Sciatic nerve (tissue), 2 donors: ENCODE data around the gene OR2A42. TPM values are rescaled to one million over a fixed set of nuclear protein-coding genes. Genes with fewer than 3 reads are reported as not detected.
"Not testable (repeated sequence)": the region's sequence is repeated elsewhere in the genome, so short reads cannot be mapped to it uniquely, and the experiment has no call there.

Experiments
- ATAC-seq: fragments of 200-7000 bp; cut with Tn5 transposase; one replicate; pipeline ENCODE4 v1.9.1; 2020; ENCODE audit warnings: mild to moderate bottlenecking, moderate library complexity
- DNase-seq: peaks from one replicate; pipeline ENCODE4 v3.0.0-alpha.2; 2020; ENCODE audit warnings: low spot score
- intact Hi-C: fragments of 100-400 bp; cut with DNase I; formaldehyde crosslinking; loops from one replicate; pipeline ENCODE4 v1.14.2; 2022
- total RNA-seq: library from RNA; stranded (reverse); fragmentation: NEBNext Ultra II Directional; extraction: Animal tissue kit (Norgen Biotek cat#: 25700); gene quantifications from one replicate; pipeline ENCODE4 v1.2.1, GENCODE V29; 2021
- donor health status: DM: no; HTN: no; CAD: no.
- donor health status: DM: no; HTN: no; CAD: no.

The OR2A42 gene
- 0.27 TPM for total RNA-seq

- intact Hi-C loops, DNase-seq, ATAC-seq: not testable (repeated sequence)
Observed at GRCh38 chr7:144239365-144239764, at the start of gene OR2A42. Gene OR2A42 (minus strand): TSS chr7:144239605. CDS start chr7:144232843, 6,762 bp downstream.

GRCh38 chr7:144287171-144287784, 47.9 kb upstream of the OR2A42 start:
- intact Hi-C loops, DNase-seq, ATAC-seq: not testable (repeated sequence)

GRCh38 chr7:144283716-144284115, 44.3 kb upstream of the OR2A42 start:
- DNase-seq, intact Hi-C loops: not testable (repeated sequence)
- peak; percentile 8 for ATAC-seq

DNA sequence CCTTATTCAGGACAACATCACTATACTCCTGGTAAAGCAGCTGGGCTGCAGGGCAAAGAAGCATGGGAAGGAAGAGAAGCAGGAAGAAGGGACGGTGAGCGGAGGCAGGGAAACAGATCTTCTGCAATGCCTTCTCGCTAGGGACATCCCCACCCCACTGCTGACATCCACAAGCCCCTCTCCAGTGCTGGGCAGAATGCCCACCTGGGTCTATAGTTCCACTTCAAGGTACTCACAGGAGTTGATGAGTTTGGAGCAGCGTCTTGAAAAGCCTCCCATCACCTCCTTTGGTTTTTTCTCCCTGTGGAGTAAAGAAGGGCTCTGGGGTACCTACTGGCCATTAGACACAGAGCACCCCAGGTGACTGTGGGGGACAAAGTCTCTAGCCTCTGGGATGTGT, 43.1 kb upstream of the OR2A42 start:
- DNase-seq, ATAC-seq, intact Hi-C loops: not testable (repeated sequence)

DNA sequence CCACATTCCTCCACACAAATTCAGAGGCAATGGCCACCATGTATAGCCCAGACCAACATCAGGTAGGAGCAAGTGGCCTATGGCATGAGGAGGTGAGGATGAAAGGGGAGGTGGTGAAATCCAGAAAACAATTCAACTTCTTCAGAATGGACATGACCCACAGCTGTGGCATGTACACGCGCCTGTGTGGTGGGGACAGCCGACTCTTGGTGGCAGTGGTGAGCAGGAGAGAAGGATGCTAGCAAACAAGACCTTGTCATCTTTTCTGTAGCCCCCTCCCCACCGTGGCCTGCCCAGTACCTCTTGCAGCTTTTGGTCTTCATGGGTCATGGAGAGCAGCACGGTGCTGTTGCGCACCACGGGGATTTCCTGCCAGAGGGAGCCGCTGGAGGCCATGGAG, 42.6 kb upstream of the OR2A42 start:
- intact Hi-C loops, DNase-seq, ATAC-seq: not testable (repeated sequence)

DNA sequence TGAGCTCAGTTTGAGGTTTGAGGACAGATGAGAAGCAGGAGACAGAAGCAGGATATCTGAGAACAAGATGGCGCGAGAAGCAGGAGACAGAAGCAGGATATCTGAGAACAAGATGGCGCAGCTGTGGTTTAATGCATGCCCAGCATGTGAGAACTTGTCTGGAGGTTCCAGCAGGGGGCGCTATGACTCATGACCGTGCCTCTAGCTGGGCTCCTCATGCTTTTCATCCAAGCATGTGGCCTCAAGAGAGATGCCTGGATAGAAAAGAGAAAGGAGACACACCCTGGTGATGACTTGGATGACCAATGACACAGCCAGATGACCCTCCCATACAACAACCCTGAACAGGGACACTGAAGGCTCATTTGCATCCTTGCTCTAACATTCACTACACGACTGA, 40.6 kb upstream of the OR2A42 start:
- ATAC-seq, DNase-seq, intact Hi-C loops: not testable (repeated sequence)

DNA sequence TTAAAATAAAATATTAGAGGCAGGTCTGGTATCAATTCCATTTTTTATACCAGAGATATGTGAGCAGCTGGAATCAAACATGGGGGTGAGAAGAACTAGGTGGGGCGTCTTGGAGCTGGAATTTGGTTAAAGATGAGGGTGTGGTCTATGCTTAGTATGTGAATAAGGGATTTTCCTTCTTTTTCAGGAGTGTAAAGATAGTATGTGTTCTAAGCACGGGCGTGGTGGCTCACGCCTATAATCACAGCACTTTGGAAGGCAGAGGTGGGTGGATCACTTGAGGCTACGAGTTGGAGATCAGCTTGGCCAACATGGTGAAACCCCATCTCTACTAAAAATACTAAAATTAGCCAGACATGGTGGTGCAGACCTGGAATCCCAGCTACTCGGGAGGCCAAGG, 35.9 kb upstream of the OR2A42 start:
- DNase-seq, intact Hi-C loops, ATAC-seq: not testable (repeated sequence)

DNA sequence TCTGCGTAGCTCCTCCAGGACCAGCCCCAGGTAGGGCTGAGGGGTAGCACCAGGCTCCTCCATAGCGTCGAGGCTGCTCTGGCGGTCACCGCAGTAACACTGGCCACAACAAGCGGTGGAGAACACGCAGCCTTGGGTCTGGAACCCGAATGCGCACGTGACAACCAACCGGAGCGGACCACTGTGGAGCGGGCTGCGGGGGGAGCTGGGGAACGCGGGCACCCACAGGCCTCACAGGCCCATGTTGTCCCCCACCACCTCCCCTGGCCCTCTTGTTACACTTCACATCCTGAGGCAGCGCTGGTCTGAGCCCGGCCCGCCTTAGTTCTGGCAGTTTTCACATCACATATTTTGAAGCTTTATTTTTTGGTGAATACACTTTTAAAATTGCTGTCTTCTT, 29.8 kb upstream of the OR2A42 start, which contains the start of gene CTAGE8:
CTAGE8 (minus strand) TSS at position 101 of the 400 bp plus-strand sequence; CDS start at position 63, 38 bp downstream.
- ATAC-seq, intact Hi-C loops, DNase-seq: not testable (repeated sequence)

- ATAC-seq, DNase-seq, intact Hi-C loops: not testable (repeated sequence)
Observed at GRCh38 chr7:144264692-144265091, 25.3 kb upstream of the OR2A42 start, which contains the start of gene OR2A7. Gene OR2A7 (minus strand): TSS chr7:144264792. CDS start chr7:144259628, 5,164 bp downstream.

- DNase-seq, intact Hi-C loops, ATAC-seq: not testable (repeated sequence)
Observed at GRCh38 chr7:144262128-144262527, 22.7 kb upstream of the OR2A42 start.

DNA sequence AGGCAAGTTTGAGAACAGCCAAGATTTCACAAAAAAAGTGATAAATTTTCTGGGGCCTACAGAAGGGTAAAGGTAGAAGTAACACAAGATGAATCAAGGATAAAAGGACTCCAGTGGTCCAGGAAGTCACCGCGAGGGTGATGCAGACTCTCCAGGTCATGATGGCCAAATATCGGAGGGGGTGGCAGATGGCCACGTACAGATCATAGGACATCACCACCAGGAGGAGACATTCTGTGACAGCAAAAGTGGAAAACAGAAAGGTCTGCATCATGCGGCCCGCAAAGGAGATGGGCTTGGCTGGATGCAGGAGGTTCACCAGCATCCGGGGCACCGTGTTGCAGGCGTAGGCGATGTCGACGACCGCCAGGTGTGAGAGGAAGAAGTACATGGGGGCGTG, 19.7 kb upstream of the OR2A42 start:
- DNase-seq, intact Hi-C loops, ATAC-seq: not testable (repeated sequence)

DNA sequence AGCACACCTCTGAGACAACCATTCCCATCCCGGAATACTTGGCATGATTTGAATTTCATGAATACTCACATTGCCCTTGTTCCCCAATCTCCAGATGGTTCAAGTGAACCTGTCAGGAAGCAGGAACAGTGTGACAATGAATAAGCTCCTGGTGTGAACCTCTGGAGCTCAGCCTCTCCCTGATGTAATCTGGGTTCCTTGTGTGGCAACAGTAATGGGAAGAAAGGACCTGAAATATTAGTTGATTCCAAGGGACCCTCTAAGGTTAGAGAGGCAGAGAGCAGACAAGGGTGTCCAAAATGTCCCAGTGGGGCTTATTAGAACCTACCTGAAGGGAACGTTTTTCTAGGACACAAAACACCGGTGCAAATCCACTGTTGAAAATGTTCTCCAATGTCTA, 16.7 kb upstream of the OR2A42 start:
- intact Hi-C loops = no loop called here
- ATAC-seq = no peak
- DNase-seq = no peak

DNA sequence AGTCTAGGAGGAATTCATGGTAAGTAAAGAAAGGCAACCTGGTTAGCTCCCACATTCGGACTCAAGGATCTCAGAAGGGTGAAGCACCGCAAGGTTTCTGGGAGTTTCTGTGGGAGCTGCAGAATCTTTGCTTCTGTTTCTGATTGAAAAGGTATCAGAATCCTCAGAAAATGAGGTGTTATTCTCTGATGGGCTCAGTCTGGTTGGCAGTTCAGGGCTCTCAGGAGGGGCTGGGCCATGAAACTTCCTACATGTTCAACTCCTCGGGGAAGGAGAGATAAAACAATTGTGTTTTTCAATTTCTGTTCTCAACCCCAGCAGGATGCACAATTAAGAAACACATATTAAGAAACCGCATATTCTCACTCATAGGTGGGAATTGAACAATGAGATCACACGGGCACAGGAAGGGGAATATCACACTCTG, 16.1 kb upstream of the OR2A42 start:
- ATAC-seq = no peak
- intact Hi-C loops = no loop called here
- DNase-seq = no peak

DNA sequence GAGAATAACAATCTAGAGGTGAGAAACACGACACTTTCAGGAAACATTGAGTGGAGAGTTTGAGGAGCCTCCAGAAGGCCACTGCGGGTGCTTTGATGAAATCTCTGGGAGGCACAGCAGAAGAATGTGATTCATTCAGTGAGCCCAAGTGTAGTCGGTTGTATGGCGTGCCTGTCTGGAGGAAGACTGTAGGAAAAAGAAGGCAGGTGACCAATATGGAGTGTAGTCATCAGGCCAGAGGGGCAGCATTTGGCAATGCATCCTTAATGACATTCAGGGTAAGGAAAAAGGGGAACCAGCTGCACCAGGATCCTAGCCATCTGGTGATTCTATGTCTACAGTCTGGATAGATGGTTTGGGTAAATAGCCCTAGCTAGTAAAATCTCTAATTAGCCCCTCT, 12.9 kb upstream of the OR2A42 start:
- intact Hi-C loops, DNase-seq, ATAC-seq: not testable (repeated sequence)

GRCh38 chr7:144247674-144248330, 8.4 kb upstream of the OR2A42 start:
- intact Hi-C loops, ATAC-seq: not testable (repeated sequence)

DNA sequence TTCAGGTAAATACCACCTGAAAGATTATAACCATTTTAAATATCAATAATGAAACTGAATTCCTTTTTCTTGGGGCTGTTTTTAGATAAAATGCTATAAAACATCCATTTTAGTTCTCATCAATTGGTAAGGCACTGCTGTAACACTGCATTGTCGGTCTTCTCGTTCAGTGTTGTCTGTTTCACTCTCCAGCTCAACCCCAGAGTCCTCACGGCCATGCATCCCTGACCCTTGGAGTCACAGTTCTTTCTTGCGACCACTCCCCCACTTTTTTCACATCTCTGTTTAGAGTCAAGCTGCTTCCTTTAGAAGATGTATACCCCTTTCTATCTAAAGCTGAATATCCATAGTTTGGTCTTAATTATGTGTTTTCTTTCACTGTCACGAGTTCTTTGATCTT, 7.6 kb upstream of the OR2A42 start:
- intact Hi-C loops, DNase-seq, ATAC-seq: not testable (repeated sequence)

More at GRCh38 chr7:144247674-144248330, 8.4 kb upstream of the OR2A42 start:
- DNase-seq = not testable (repeated sequence)

DNA sequence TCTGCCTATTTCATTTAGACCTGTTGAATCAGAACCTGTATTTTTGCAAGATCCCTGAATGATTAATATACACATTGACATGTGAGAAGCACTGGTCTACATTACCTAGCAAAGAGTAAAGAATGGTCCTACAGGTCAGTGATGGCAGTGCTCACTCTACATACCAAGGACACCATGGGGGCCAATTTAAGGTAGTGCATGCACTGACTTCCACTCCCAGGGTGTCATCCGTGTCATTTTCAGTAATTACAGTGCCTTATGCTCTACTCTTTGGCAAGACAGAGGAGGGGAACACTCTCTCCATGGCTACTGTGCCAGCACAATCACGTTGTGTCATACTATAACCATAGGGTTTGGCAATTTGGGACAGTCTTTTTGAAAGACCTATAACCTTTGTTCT, 6.0 kb upstream of the OR2A42 start:
- DNase-seq, intact Hi-C loops: not testable (repeated sequence)
- ATAC-seq = peak; percentile 18

DNA sequence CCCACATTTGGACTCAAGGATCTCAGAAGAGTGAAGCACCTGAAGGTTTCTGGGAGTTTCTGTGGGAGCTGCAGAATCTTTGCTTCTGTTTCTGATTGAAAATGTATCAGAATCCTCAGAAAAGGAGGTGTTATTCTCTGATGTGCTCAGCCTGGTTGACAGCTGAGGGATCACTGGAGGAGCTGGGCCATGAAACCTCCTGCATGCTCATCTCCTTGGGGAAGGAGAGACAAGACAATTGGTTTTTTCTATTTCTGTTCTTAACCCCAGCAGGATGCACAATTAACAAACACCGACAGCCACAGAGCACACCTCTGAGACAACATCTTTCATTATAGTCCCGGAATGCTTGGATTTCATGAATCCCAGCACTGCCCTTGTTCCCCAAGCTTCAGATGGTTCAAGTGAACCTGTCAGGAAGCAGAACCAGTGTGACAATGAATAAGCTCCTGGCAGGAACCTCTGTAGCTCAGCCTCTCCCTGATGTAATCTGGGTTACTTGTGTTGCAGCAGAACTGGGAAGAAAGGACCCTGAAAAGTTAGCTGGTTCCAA, 799 bp downstream of the OR2A42 start:
- ATAC-seq, DNase-seq, intact Hi-C loops: not testable (repeated sequence)

GRCh38 chr7:144233039-144233438, 6.4 kb downstream of the OR2A42 start:
- DNase-seq, intact Hi-C loops: not testable (repeated sequence)
- ATAC-seq = peak; percentile 35
